Measurements from ENCODE around the gene USP11.

The USP11 gene

GRCh38 chrX:47239199-47239598 is 6.4 kb downstream of the USP11 start:
- TF ChIP-seq RARB (CRISPR knock-in tag; IDR thresholded peaks at IDR 0.05) (no peak), ZNF8 (CRISPR knock-in tag; IDR thresholded peaks at IDR 0.05) (no peak), GLIS3 (CRISPR knock-in tag; IDR thresholded peaks at IDR 0.05) (no peak), PATZ1 (CRISPR knock-in tag; IDR thresholded peaks at IDR 0.05; ENCODE audit: borderline replicate concordance) (no peak), CSDC2 (CRISPR knock-in tag; IDR thresholded peaks at IDR 0.05) (no peak), ZC3H10 (CRISPR knock-in tag; IDR thresholded peaks at IDR 0.05) (no peak), ISL1 (CRISPR knock-in tag; IDR thresholded peaks at IDR 0.05) (no peak)
- TF ChIP-seq, protein P1, sequence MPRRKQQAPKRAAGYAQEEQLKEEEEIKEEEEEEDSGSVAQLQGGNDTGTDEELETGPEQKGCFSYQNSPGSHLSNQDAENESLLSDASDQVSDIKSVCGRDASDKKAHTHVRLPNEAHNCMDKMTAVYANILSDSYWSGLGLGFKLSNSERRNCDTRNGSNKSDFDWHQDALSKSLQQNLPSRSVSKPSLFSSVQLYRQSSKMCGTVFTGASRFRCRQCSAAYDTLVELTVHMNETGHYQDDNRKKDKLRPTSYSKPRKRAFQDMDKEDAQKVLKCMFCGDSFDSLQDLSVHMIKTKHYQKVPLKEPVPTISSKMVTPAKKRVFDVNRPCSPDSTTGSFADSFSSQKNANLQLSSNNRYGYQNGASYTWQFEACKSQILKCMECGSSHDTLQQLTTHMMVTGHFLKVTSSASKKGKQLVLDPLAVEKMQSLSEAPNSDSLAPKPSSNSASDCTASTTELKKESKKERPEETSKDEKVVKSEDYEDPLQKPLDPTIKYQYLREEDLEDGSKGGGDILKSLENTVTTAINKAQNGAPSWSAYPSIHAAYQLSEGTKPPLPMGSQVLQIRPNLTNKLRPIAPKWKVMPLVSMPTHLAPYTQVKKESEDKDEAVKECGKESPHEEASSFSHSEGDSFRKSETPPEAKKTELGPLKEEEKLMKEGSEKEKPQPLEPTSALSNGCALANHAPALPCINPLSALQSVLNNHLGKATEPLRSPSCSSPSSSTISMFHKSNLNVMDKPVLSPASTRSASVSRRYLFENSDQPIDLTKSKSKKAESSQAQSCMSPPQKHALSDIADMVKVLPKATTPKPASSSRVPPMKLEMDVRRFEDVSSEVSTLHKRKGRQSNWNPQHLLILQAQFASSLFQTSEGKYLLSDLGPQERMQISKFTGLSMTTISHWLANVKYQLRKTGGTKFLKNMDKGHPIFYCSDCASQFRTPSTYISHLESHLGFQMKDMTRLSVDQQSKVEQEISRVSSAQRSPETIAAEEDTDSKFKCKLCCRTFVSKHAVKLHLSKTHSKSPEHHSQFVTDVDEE (CRISPR knock-in tag; IDR thresholded peaks at IDR 0.05) = no peak
- ATAC-seq = no peak

DNA sequence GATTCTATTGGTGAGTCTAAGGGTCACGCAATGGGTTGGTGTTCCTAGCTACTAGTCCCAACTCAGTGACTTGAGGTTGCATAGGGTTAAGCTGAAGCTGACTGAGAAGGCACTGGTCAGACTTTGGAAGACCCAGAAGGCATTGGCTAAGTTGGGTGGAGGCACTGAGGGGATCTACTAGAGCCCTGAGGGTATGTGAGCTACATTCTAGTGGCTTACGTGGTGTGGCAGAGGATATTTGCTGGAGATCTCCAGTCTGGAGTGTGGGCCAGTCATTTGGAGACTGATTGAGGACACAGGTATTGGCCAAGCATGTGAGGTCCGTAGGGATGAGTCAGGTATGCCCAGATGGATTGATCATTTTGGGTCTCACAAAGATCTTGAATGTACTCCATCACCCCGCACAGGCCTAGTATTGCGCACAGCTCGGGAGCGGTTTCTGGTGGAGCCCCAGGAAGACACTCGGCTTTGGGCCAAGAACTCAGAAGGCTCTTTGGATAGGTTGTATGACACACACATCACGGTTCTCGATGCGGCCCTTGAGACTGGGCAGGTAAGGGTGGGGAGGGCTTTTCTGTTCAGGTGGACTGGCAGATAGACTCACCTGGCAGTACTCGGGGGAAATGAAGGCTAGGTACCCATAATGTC is 7.2 kb downstream of the USP11 start:
- no peak for TF ChIP-seq ZNF70 (CRISPR knock-in tag; IDR thresholded peaks at IDR 0.05)
- no peak for TF ChIP-seq PATZ1 (CRISPR knock-in tag; IDR thresholded peaks at IDR 0.05; ENCODE audit: borderline replicate concordance)
- TF ChIP-seq, protein P2, sequence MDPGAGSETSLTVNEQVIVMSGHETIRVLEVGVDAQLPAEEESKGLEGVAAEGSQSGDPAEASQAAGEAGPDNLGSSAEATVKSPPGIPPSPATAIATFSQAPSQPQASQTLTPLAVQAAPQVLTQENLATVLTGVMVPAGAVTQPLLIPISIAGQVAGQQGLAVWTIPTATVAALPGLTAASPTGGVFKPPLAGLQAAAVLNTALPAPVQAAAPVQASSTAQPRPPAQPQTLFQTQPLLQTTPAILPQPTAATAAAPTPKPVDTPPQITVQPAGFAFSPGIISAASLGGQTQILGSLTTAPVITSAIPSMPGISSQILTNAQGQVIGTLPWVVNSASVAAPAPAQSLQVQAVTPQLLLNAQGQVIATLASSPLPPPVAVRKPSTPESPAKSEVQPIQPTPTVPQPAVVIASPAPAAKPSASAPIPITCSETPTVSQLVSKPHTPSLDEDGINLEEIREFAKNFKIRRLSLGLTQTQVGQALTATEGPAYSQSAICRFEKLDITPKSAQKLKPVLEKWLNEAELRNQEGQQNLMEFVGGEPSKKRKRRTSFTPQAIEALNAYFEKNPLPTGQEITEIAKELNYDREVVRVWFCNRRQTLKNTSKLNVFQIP (CRISPR knock-in tag; IDR thresholded peaks at IDR 0.05; ENCODE audit: borderline replicate concordance, low read depth) = no peak
- no peak for TF ChIP-seq ZNF565 (CRISPR knock-in tag; conservative IDR thresholded peaks at IDR 0.05; ENCODE audit: low read depth)
- TF ChIP-seq CSDC2 (CRISPR knock-in tag; IDR thresholded peaks at IDR 0.05) = no peak
- TF ChIP-seq, protein P1 (CRISPR knock-in tag; IDR thresholded peaks at IDR 0.05) = no peak
- TF ChIP-seq ZFP30 (CRISPR knock-in tag; IDR thresholded peaks at IDR 0.05) = no peak
- TF ChIP-seq ESRRG (CRISPR knock-in tag; IDR thresholded peaks at IDR 0.05) = no peak
- TF ChIP-seq SNAI2 (CRISPR knock-in tag; IDR thresholded peaks at IDR 0.05) = no peak
- no peak for TF ChIP-seq PPARA (CRISPR knock-in tag; IDR thresholded peaks at IDR 0.05; ENCODE audit: borderline replicate concordance)
- no peak for TF ChIP-seq ARNTL (CRISPR knock-in tag; IDR thresholded peaks at IDR 0.05; ENCODE audit: borderline replicate concordance, low read depth)
- no peak for TF ChIP-seq ZC3H10 (CRISPR knock-in tag; IDR thresholded peaks at IDR 0.05)
- no peak for ATAC-seq

DNA sequence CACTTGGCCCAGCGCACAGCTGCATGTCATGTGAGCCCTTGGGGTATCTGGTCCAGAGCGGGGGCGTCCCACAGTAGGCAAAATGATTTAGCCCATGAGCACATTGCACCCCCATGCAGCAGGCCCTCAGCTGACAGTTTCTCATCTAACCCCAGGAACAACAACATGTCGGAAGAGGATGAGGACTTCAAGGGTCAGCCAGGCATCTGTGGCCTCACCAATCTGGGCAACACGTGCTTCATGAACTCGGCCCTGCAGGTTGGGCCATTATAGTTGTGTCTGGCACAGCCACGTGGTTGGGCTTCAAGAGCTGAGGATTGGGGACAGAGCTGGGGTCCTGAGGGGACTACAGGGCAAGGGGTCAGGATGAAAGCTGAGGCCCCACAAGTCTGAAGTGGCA is 7.8 kb downstream of the USP11 start:
- TF ChIP-seq ZNF565 (CRISPR knock-in tag; conservative IDR thresholded peaks at IDR 0.05; ENCODE audit: low read depth) (no peak), CSDC2 (CRISPR knock-in tag; IDR thresholded peaks at IDR 0.05) (no peak), ARNTL (CRISPR knock-in tag; IDR thresholded peaks at IDR 0.05; ENCODE audit: borderline replicate concordance, low read depth) (no peak), PPARA (CRISPR knock-in tag; IDR thresholded peaks at IDR 0.05; ENCODE audit: borderline replicate concordance) (no peak), ESRRG (CRISPR knock-in tag; IDR thresholded peaks at IDR 0.05) (no peak), OSR1 (CRISPR knock-in tag; IDR thresholded peaks at IDR 0.05) (no peak), ZC3H10 (CRISPR knock-in tag; IDR thresholded peaks at IDR 0.05) (no peak), ZNF70 (CRISPR knock-in tag; IDR thresholded peaks at IDR 0.05) (no peak)
- TF ChIP-seq, protein P3, sequence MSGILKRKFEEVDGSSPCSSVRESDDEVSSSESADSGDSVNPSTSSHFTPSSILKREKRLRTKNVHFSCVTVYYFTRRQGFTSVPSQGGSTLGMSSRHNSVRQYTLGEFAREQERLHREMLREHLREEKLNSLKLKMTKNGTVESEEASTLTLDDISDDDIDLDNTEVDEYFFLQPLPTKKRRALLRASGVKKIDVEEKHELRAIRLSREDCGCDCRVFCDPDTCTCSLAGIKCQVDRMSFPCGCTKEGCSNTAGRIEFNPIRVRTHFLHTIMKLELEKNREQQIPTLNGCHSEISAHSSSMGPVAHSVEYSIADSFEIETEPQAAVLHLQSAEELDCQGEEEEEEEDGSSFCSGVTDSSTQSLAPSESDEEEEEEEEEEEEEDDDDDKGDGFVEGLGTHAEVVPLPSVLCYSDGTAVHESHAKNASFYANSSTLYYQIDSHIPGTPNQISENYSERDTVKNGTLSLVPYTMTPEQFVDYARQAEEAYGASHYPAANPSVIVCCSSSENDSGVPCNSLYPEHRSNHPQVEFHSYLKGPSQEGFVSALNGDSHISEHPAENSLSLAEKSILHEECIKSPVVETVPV (CRISPR knock-in tag; IDR thresholded peaks at IDR 0.05) = no peak
- TF ChIP-seq, protein P1 (CRISPR knock-in tag; IDR thresholded peaks at IDR 0.05) = no peak
- ATAC-seq = no peak

Data from SK-N-SH treated with all-trans-retinoic acid at 6 μM for 48 hours (cell line).